GM12875 (cell line): Measurements from ENCODE around the gene HDGF.

Source experiments
- H3K4me3 ChIP-seq: one replicate; pipeline ENCODE4 v1.5.1; 2011; ENCODE audit warnings: low read depth, low read length, control low read depth
- CTCF ChIP-seq: IDR thresholded peaks from 2 replicates; pipeline ENCODE4 v1.5.1; 2011; ENCODE audit warnings: low read depth, mild to moderate bottlenecking, control low read depth, inconsistent platforms, low read length, moderate library complexity, borderline replicate concordance; ENCODE audit not compliant: insufficient read depth

HDGF gene

GRCh38 chr1:156751451-156751756 lies at the start of gene HDGF:
Gene HDGF (minus strand): TSS chr1:156751675. CDS start chr1:156751429, 246 bp downstream.
- TF ChIP-seq CTCF: no peak
- peak within 1 kb of the TSS; percentile 80 for H3K4me3 ChIP-seq

- TF ChIP-seq CTCF: peak; percentile 71
These were observed 45.9 kb upstream of the HDGF start for GRCh38 chr1:156797212-156797871.

GRCh38 chr1:156796340-156797097 lies 45.0 kb upstream of the HDGF start:
- no peak for TF ChIP-seq CTCF
- no peak overlapping the region for H3K4me3 ChIP-seq

More at GRCh38 chr1:156797212-156797871, 45.9 kb upstream of the HDGF start:
- no peak overlapping the region for H3K4me3 ChIP-seq

- no peak overlapping the region for H3K4me3 ChIP-seq
- no peak for TF ChIP-seq CTCF
These were observed 44.3 kb upstream of the HDGF start for GRCh38 chr1:156795787-156796186.

GRCh38 chr1:156795374-156795733 lies 43.9 kb upstream of the HDGF start:
- no peak overlapping the region for H3K4me3 ChIP-seq
- TF ChIP-seq CTCF: no peak

- TF ChIP-seq CTCF: no peak
These were observed 43.3 kb upstream of the HDGF start for GRCh38 chr1:156794506-156795373.

More at GRCh38 chr1:156794506-156795373, 43.3 kb upstream of the HDGF start:
- H3K4me3 ChIP-seq: no peak overlapping the region
